D341Med (cell line): ENCODE data around the gene POLDIP2.

Experiments used
- DNase-seq: peaks from one replicate; pipeline ENCODE4 v3.0.0; 2012; ENCODE audit warnings: low spot score

The POLDIP2 gene

GRCh38 chr17:28335959-28336871 is 21.1 kb downstream of the POLDIP2 start:
- DNase-seq, result peak; percentile 87

- peak; percentile 97 for DNase-seq
Observed at GRCh38 chr17:28335201-28335958, 21.9 kb downstream of the POLDIP2 start, which contains the start of the genes IFT20 and TNFAIP1. Gene IFT20, minus strand, starts transcription at chr17:28335472. Its CDS starts 3,487 bp downstream, at chr17:28331985. Gene TNFAIP1, plus strand, starts transcription at chr17:28335761. Its CDS starts 3,761 bp downstream, at chr17:28339522.

DNA sequence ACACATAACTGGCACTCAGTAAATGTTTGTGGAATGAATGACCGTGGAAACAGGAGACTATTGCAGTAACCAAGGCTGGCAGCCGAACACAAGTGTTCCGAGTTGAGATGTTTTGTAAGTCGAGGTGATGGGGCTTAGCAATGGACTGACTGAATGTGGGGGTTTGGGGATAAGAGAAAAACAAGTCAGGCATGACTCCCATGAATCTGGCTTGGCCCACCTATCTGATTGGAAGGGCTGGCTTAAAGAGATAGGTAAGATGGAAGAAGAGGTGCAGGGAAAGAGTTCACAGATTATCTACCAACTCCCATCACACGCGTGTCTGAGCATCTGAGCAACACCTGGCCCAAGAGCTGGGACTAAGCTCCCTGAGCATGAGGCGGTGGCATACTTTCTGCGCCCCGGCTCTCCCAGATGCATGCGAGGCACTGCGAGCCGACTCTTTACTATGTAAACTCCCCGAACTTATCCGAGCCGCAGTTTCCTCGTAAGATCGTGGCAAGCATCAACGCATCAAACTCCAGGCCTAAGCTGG is 22.6 kb downstream of the POLDIP2 start:
- no peak for DNase-seq

DNA sequence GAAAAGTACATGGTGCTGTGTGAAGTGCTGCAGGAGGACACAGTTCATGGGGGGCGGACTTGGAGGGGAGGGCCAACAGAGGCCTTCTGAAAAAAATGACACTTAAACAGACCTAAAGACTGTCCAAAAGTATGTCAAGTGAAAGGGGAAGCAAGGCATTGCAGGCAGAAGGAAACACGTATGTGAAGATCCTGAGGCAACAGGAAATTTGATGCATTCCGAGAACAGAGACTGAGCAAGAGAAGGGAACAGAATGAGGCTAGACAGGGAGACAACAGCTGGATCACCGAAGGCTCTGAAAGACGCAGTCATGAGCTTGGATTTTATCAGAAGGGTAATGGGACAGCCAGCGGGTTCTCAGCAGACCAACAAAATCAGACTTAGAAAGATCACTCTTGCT is 23.2 kb downstream of the POLDIP2 start:
- DNase-seq, result no peak

- no peak for DNase-seq
Observed at GRCh38 chr17:28333083-28333746, 24.1 kb downstream of the POLDIP2 start.

DNA sequence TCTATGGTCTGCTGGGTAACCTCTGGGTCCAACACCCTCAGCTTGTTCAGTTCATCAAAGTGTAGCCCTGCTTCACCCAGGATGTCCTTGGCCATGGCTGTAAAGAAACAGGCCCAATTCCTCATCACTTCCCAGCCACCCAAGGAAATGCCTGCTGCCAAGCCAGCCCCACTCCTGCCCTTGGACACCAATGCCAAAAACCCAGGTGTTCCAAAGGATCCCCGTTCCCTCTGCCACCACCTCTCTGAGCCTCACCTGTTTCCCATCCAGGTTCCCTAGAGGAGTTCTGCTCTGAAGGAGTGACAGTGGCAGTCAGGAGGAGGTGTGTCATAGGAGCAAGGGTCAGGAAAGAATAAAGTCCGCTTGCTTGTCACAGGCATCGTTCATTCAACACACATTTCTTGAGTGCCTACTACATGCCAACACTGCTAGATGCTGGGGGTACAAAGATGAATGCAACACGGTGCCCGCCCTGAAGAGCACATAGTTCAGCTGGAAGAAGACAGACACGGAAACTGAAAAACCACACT is 25.4 kb downstream of the POLDIP2 start:
- DNase-seq, result no peak

GRCh38 chr17:28330671-28331070 is 26.7 kb downstream of the POLDIP2 start:
- no peak for DNase-seq

DNA sequence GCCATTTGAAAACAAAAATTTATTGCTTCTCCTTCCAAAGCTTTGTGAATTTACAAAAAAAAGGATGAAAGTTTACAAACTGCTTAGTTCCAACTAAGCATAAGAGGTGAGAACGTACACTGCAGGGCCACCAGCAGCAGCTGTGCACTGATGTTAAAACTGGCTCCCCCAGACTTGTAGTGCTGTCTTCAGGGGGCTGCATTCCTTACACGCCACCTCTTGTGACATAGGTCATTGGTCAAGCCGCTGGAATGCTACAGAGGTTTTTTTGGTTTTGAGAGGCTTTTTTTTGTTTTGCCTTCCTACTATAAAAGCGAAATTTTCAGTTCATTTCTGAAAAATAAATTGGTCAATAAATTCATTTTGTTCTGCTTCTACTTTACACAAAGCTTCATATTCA is 29.0 kb downstream of the POLDIP2 start:
- peak; percentile 11 for DNase-seq

- peak; percentile 58 for DNase-seq
Observed at GRCh38 chr17:28327709-28328108, 29.6 kb downstream of the POLDIP2 start.

DNA sequence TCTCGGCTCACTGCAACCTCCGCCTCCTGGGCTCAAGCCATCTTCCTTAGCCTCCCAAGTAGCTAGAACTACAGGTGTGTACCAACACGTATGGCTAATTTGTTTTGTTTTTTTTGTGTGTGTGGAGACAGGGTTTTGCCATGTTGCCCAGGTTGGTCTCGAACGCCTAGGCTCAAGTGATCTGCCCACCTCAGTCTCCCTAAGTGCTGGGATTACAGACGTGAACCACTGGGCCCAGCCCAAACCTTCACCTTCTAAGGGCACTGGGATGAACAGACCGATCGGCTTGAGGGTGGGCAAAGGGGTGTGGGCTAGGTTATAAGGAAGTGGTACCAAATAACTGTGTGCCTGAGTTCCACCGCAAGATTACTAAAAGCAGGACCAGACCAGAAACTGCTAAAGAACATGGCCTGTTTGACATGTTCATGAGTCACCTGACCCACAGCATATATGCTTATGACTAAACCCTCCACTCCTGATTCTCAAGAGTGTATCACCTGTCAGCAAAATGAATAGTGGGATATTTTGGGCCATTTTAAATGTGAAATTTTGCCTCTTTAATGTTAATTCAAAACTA is 30.2 kb downstream of the POLDIP2 start:
- peak; percentile 14 for DNase-seq

DNA sequence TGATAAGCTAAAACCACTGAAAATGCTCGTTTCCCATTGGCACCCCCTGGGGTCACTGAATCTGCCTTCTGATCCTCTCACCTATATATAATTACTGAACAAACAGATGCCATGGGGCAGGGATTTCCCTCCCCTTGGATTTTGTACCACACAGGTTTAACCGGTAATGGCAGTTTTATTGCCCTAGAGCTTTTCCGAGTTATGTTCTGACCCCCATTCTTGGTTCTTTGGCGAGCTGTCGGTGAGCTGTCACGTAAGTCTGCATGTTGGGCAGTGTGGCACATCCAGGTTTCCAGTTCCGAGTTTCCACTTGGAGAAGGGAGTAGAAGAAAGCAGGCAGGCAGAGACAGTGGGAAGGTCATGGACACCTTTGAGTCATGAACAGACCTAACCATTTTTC is 31.2 kb downstream of the POLDIP2 start:
- peak; percentile 14 for DNase-seq

DNA sequence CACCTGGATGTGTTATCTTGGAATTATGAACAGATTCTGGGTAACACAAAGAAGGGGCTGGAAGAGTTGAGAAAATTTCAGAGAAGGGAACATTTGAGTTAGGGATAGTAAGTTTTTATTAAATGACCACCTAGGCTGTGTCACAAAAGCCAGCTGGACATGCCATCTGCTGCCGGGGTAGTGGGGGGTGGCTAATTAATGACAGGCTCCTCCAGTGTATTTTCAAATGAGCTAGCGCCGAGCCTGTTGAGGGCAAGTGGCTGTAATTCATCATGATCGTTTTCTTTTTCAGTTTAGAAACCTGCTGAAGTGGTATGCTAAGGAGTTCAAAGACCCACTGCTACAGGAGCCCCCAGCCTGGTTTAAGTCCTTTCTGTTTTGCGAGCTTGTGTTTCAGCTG is 32.1 kb downstream of the POLDIP2 start:
- peak; percentile 31 for DNase-seq

GRCh38 chr17:28324781-28325180 is 32.5 kb downstream of the POLDIP2 start:
- DNase-seq, result no peak

GRCh38 chr17:28324267-28324745 is 33.0 kb downstream of the POLDIP2 start:
- no peak for DNase-seq

DNA sequence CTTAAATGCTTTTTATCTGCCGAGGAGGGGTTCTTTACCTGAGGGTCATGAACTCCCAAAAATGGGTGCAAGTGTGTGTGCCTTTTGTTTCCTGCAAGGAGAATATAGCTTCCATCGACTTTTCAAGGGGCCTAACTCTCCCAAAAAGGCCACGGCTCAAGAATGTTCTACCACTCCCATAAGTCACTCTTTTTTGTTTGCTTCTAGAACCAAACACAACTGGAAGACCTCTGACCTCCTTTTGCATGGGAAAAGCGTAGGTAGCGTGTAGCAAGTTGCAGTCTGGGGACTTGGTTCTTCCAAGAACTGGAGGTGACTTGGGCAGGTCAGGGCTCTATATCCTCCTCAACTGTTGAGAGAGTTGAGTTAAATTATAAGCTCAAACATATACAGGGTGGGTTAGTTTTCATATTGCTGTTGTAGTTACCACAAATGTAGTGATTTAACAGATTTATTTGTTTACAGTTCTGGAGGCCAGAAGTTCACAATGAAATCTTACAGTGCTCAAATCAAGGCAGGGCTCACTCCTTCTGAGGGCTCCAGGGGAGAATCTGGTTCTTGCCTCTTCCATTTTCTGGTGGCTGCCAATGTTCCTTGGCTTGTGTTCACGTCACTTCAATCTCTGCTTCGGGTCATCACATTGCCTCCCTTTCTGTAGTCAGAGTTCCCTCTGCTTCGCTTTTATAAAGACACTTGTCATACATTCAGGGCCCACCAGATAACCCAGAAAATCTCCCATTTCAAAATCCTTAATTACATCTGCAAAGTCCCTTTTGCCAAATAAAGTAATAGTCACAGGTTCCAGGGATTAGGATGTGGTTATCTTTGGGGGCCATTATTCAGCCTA is 36.9 kb downstream of the POLDIP2 start:
- no peak for DNase-seq

GRCh38 chr17:28319598-28319935 is 37.8 kb downstream of the POLDIP2 start:
- no peak for DNase-seq

DNA sequence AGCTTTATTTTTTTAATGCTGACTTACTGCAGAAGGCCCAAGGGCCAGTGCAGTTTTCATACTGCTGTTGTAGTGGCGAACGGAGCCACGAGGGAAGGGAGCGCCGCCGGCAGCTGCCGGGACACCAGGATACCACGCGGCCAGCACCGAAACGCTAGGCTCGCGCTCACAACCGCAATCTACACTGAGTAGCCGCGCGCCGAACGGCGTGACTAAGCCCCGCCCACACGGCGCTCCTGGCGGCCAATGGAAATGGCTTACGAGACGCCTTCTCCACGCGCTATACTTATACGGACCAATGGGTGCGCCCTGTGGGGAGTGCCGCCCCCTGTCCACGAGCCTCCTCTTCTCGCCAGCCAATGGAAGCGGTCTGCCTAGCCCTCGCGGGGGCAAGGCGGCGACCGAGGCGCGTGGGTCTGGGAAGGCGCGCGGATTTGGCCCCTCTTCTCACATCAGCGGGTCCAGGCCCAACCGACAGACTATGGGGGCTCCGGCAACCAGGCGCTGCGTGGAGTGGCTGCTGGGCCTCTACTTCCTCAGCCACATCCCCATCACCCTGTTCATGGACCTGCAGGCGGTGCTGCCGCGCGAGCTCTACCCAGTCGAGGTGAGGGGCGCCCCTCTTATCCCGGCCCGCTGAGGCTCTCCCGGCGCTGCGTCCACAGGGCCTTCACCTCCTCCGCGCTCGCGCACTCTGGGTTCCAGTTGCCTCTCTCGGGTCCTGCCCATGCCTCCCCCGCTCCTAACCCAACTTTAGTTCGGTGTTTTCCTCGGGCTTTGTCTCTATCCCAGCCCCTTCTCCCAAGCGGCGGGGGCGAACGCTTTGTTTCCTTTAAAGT is 38.3 kb downstream of the POLDIP2 start, which contains the start of gene TMEM97:
Gene TMEM97 (plus strand): TSS at position 442 of the 839 bp plus-strand sequence. CDS start 40 bp downstream, at position 482.
- DNase-seq, result peak; percentile 99

- DNase-seq, result peak; percentile 76
Observed at GRCh38 chr17:28317966-28318758, 39.2 kb downstream of the POLDIP2 start.
